HEK293 (cell line): ENCODE measurements around the gene SYPL2.

Source experiments
- AEBP2 ChIP-seq: fragments of 450-650 bp; formaldehyde crosslinking; IDR thresholded peaks from 2 replicates; pipeline ENCODE4 v1.5.1; 2016; ENCODE audit warnings: missing biosample characterization, missing genetic modification characterization, borderline replicate concordance
- GFI1B ChIP-seq: fragments of 450-650 bp; formaldehyde crosslinking; IDR thresholded peaks from 2 replicates; pipeline ENCODE4 v1.5.1; 2016; ENCODE audit warnings: missing biosample characterization, missing genetic modification characterization
- HOXA7 ChIP-seq: sonication (generic); formaldehyde crosslinking; IDR thresholded peaks from 2 replicates; pipeline ENCODE4 v1.8.1; 2022; ENCODE audit warnings: missing genetic modification reagents, borderline replicate concordance
- HOXC10 ChIP-seq: sonication (generic); formaldehyde crosslinking; IDR thresholded peaks from 2 replicates; pipeline ENCODE4 v1.8.1; 2023; ENCODE audit warnings: mild to moderate bottlenecking, missing genetic modification reagents
- YY2 ChIP-seq: fragments of 450-650 bp; formaldehyde crosslinking; IDR thresholded peaks from 2 replicates; pipeline ENCODE4 v1.5.1; 2016; ENCODE audit warnings: missing biosample characterization, missing genetic modification characterization
- ZBTB20 ChIP-seq: fragments of 450-650 bp; formaldehyde crosslinking; IDR thresholded peaks from 2 replicates; pipeline ENCODE4 v1.5.1; 2016; ENCODE audit warnings: missing biosample characterization, missing genetic modification characterization
- ZBTB48 ChIP-seq: fragments of 450-650 bp; formaldehyde crosslinking; IDR thresholded peaks from 2 replicates; pipeline ENCODE4 v1.5.1; 2016; ENCODE audit warnings: missing biosample characterization, missing genetic modification characterization
- ZBTB8A ChIP-seq: fragments of 450-650 bp; formaldehyde crosslinking; IDR thresholded peaks from 2 replicates; pipeline ENCODE4 v1.5.1; 2016; ENCODE audit warnings: missing biosample characterization, missing genetic modification characterization
- ZFP3 ChIP-seq: fragments of 450-650 bp; formaldehyde crosslinking; IDR thresholded peaks from 2 replicates; pipeline ENCODE4 v1.5.1; 2016; ENCODE audit warnings: low read depth, missing biosample characterization, missing genetic modification characterization
- ZNF10 ChIP-seq: fragments of 450-650 bp; formaldehyde crosslinking; IDR thresholded peaks from 2 replicates; pipeline ENCODE4 v1.5.1; 2017; ENCODE audit warnings: missing biosample characterization, missing genetic modification characterization
- ZNF114 ChIP-seq: fragments of 450-650 bp; formaldehyde crosslinking; IDR thresholded peaks from 2 replicates; pipeline ENCODE4 v1.5.0; 2017; ENCODE audit warnings: missing biosample characterization, missing genetic modification characterization
- ZNF18 ChIP-seq: fragments of 450-650 bp; formaldehyde crosslinking; IDR thresholded peaks from 2 replicates; pipeline ENCODE4 v1.5.1; 2016; ENCODE audit warnings: missing biosample characterization, missing genetic modification characterization
- ZNF24 ChIP-seq: fragments of 450-650 bp; formaldehyde crosslinking; IDR thresholded peaks from 2 replicates; pipeline ENCODE4 v1.5.1; 2016; ENCODE audit warnings: missing biosample characterization, missing genetic modification characterization
- ZNF324 ChIP-seq: fragments of 450-650 bp; formaldehyde crosslinking; IDR thresholded peaks from 2 replicates; pipeline ENCODE4 v1.5.1; 2016; ENCODE audit warnings: missing biosample characterization, missing genetic modification characterization
- ZNF426 ChIP-seq: fragments of 450-650 bp; formaldehyde crosslinking; IDR thresholded peaks from 2 replicates; pipeline ENCODE4 v1.5.1; 2017; ENCODE audit warnings: missing biosample characterization, missing genetic modification characterization, mild to moderate bottlenecking, inconsistent platforms, moderate library complexity
- ZNF48 ChIP-seq: fragments of 450-650 bp; formaldehyde crosslinking; IDR thresholded peaks from 2 replicates; pipeline ENCODE4 v1.5.1; 2016; ENCODE audit warnings: missing biosample characterization, missing genetic modification characterization
- ZNF558 ChIP-seq: fragments of 450-650 bp; formaldehyde crosslinking; IDR thresholded peaks from 2 replicates; pipeline ENCODE4 v1.5.1; 2016; ENCODE audit warnings: missing biosample characterization, missing genetic modification characterization
- ZNF571 ChIP-seq: fragments of 450-650 bp; formaldehyde crosslinking; IDR thresholded peaks from 2 replicates; pipeline ENCODE4 v1.5.0; 2017; ENCODE audit warnings: missing biosample characterization, missing genetic modification characterization
- ZNF596 ChIP-seq: fragments of 450-650 bp; IDR thresholded peaks from 2 replicates; pipeline ENCODE4 v1.5.0; 2018; ENCODE audit warnings: missing biosample characterization, mild to moderate bottlenecking, missing genetic modification characterization, moderate library complexity
- ZNF621 ChIP-seq: fragments of 450-650 bp; formaldehyde crosslinking; IDR thresholded peaks from 2 replicates; pipeline ENCODE4 v1.5.1; 2017; ENCODE audit warnings: missing biosample characterization, missing genetic modification characterization
- ZNF785 ChIP-seq: fragments of 450-650 bp; formaldehyde crosslinking; IDR thresholded peaks from 2 replicates; pipeline ENCODE4 v1.5.1; 2016; ENCODE audit warnings: missing biosample characterization, missing genetic modification characterization
- ZSCAN16 ChIP-seq: fragments of 450-650 bp; formaldehyde crosslinking; IDR thresholded peaks from 2 replicates; pipeline ENCODE4 v1.5.1; 2016; ENCODE audit warnings: missing biosample characterization, missing genetic modification characterization
- ZSCAN18 ChIP-seq: fragments of 450-650 bp; formaldehyde crosslinking; IDR thresholded peaks from 2 replicates; pipeline ENCODE4 v1.5.1; 2016; ENCODE audit warnings: missing biosample characterization, missing genetic modification characterization
- TF ChIP-seq, protein P1 (sequence below): fragments of 450-650 bp; formaldehyde crosslinking; conservative IDR thresholded peaks from 2 replicates; pipeline ENCODE4 v1.5.1; 2016; ENCODE audit warnings: low read depth, missing biosample characterization, missing genetic modification characterization
- TF ChIP-seq, protein P2 (sequence below): fragments of 450-650 bp; formaldehyde crosslinking; IDR thresholded peaks from 2 replicates; pipeline ENCODE4 v1.5.1; 2017; ENCODE audit warnings: missing biosample characterization, mild to moderate bottlenecking, missing genetic modification characterization, moderate library complexity
- TF ChIP-seq, protein P3 (sequence below): fragments of 450-650 bp; formaldehyde crosslinking; IDR thresholded peaks from 2 replicates; pipeline ENCODE4 v1.5.1; 2016; ENCODE audit warnings: missing biosample characterization, missing genetic modification characterization

SYPL2 gene

GRCh38 chr1:109483672-109484518 is 17.5 kb downstream of the SYPL2 start, which contains the start of gene ATXN7L2 (continued):
- TF ChIP-seq, protein P1, sequence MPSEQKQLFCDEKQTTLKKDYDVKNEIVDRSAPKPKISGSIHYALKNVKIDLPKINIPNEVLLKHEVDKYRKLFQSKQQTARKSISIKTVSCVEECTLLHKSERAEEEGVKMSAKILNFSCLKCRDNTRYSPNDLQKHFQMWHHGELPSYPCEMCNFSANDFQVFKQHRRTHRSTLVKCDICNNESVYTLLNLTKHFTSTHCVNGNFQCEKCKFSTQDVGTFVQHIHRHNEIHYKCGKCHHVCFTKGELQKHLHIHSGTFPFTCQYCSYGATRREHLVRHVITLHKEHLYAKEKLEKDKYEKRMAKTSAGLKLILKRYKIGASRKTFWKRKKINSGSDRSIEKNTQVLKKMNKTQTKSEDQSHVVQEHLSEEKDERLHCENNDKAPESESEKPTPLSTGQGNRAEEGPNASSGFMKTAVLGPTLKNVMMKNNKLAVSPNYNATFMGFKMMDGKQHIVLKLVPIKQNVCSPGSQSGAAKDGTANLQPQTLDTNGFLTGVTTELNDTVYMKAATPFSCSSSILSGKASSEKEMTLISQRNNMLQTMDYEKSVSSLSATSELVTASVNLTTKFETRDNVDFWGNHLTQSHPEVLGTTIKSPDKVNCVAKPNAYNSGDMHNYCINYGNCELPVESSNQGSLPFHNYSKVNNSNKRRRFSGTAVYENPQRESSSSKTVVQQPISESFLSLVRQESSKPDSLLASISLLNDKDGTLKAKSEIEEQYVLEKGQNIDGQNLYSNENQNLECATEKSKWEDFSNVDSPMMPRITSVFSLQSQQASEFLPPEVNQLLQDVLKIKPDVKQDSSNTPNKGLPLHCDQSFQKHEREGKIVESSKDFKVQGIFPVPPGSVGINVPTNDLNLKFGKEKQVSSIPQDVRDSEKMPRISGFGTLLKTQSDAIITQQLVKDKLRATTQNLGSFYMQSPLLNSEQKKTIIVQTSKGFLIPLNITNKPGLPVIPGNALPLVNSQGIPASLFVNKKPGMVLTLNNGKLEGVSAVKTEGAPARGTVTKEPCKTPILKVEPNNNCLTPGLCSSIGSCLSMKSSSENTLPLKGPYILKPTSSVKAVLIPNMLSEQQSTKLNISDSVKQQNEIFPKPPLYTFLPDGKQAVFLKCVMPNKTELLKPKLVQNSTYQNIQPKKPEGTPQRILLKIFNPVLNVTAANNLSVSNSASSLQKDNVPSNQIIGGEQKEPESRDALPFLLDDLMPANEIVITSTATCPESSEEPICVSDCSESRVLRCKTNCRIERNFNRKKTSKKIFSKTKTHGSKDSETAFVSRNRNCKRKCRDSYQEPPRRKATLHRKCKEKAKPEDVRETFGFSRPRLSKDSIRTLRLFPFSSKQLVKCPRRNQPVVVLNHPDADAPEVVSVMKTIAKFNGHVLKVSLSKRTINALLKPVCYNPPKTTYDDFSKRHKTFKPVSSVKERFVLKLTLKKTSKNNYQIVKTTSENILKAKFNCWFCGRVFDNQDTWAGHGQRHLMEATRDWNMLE (tag by site-specific recombination): no peak; the same call in none of the 2 replicates
- TF ChIP-seq ZBTB48 (tag by site-specific recombination) (peak; percentile 97), ZFP3 (0 out of 2 replicates have a peak, but pooled peaks have one; percentile 22), GFI1B (0 out of 2 replicates have a peak, but pooled peaks have one; percentile 19), ZNF785 (peak; percentile 93), ZNF558 (0 out of 2 replicates have a peak, but pooled peaks have one; percentile 15), ZBTB20 (tag by site-specific recombination) (peak; percentile 72; the same call in 1 of the 2 replicates), HOXC10 (CRISPR knock-in tag) (no peak), AEBP2 (tag by site-specific recombination) (peak; percentile 84; the same call in 1 of the 2 replicates), ZNF426 (tag by site-specific recombination) (no peak), ZNF324 (tag by site-specific recombination) (peak; percentile 99), ZNF18 (tag by site-specific recombination) (0 out of 2 replicates have a peak, but pooled peaks have one; percentile 16), ZNF24 (tag by site-specific recombination) (peak; percentile 96), ZBTB8A (tag by site-specific recombination) (peak; percentile 77), ZSCAN16 (peak; percentile 77), ZNF621 (tag by site-specific recombination) (no peak), ZNF596 (tag by site-specific recombination) (peak; percentile 18; the same call in 1 of the 2 replicates), HOXA7 (CRISPR knock-in tag) (no peak), ZNF10 (tag by site-specific recombination) (peak; percentile 92), ZNF571 (tag by site-specific recombination) (no peak), ZNF114 (no peak), YY2 (tag by site-specific recombination) (peak; percentile 83), ZNF48 (no peak), ZSCAN18 (tag by site-specific recombination) (peak; percentile 96)
- TF ChIP-seq, protein P2, sequence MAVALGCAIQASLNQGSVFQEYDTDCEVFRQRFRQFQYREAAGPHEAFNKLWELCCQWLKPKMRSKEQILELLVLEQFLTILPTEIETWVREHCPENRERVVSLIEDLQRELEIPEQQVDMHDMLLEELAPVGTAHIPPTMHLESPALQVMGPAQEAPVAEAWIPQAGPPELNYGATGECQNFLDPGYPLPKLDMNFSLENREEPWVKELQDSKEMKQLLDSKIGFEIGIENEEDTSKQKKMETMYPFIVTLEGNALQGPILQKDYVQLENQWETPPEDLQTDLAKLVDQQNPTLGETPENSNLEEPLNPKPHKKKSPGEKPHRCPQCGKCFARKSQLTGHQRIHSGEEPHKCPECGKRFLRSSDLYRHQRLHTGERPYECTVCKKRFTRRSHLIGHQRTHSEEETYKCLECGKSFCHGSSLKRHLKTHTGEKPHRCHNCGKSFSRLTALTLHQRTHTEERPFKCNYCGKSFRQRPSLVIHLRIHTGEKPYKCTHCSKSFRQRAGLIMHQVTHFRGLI (tag by site-specific recombination): 0 out of 2 replicates have a peak, but pooled peaks have one; percentile 31
- TF ChIP-seq, protein P3, sequence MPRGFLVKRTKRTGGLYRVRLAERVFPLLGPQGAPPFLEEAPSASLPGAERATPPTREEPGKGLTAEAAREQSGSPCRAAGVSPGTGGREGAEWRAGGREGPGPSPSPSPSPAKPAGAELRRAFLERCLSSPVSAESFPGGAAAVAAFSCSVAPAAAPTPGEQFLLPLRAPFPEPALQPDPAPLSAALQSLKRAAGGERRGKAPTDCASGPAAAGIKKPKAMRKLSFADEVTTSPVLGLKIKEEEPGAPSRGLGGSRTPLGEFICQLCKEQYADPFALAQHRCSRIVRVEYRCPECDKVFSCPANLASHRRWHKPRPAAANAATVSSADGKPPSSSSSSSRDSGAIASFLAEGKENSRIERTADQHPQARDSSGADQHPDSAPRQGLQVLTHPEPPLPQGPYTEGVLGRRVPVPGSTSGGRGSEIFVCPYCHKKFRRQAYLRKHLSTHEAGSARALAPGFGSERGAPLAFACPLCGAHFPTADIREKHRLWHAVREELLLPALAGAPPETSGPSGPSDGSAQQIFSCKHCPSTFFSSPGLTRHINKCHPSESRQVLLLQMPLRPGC: peak; percentile 84
